ENCODE measurements around the gene SPEF2. TPM values are rescaled to one million over a fixed set of nuclear protein-coding genes. Genes with fewer than 3 reads are reported as not detected.

SPEF2 gene
- total RNA-seq, 1 donor from 2014 or later = 9.9 TPM

- no peak for ATAC-seq
These were observed 39.1 kb downstream of the SPEF2 start for GRCh38 chr5:35656721-35657120.

GRCh38 chr5:35657877-35658276, 40.2 kb downstream of the SPEF2 start:
- no peaks in the 10 kb centered on the region for H3K36me3 ChIP-seq
- H3K9me3 ChIP-seq = no peaks in the 10 kb centered on the region
- H3K4me3 ChIP-seq = no peak overlapping the region
- TF ChIP-seq, protein P1, sequence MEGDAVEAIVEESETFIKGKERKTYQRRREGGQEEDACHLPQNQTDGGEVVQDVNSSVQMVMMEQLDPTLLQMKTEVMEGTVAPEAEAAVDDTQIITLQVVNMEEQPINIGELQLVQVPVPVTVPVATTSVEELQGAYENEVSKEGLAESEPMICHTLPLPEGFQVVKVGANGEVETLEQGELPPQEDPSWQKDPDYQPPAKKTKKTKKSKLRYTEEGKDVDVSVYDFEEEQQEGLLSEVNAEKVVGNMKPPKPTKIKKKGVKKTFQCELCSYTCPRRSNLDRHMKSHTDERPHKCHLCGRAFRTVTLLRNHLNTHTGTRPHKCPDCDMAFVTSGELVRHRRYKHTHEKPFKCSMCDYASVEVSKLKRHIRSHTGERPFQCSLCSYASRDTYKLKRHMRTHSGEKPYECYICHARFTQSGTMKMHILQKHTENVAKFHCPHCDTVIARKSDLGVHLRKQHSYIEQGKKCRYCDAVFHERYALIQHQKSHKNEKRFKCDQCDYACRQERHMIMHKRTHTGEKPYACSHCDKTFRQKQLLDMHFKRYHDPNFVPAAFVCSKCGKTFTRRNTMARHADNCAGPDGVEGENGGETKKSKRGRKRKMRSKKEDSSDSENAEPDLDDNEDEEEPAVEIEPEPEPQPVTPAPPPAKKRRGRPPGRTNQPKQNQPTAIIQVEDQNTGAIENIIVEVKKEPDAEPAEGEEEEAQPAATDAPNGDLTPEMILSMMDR (IDR thresholded peaks at IDR 0.05) = no peak
- ATAC-seq (no peak), DNase-seq (no peak)
- no peaks in the 10 kb centered on the region for H3K4me1 ChIP-seq
- H3K27me3 ChIP-seq = no peaks in the 10 kb centered on the region
- intact Hi-C loops (cut with DNase I) = no loop called here
- H3K27ac ChIP-seq = no peak overlapping the region

More at GRCh38 chr5:35656721-35657120, 39.1 kb downstream of the SPEF2 start:
- Histone ChIP-seq H3K4me1 (no peaks in the 10 kb centered on the region), H3K27me3 (no peaks in the 10 kb centered on the region), H3K4me3 (no peak overlapping the region), H3K27ac (no peak overlapping the region), H3K9me3 (no peaks in the 10 kb centered on the region), H3K36me3 (no peaks in the 10 kb centered on the region)
- no peak for DNase-seq
- TF ChIP-seq, protein P1 (IDR thresholded peaks at IDR 0.05) = no peak
- intact Hi-C loops (cut with DNase I) = no loop called here

GRCh38 chr5:35659556-35659955, 41.9 kb downstream of the SPEF2 start:
- TF ChIP-seq, protein P1 (IDR thresholded peaks at IDR 0.05) = no peak
- Histone ChIP-seq H3K36me3 (no peaks in the 10 kb centered on the region), H3K27ac (no peak overlapping the region), H3K27me3 (no peaks in the 10 kb centered on the region), H3K4me1 (no peaks in the 10 kb centered on the region), H3K9me3 (no peaks in the 10 kb centered on the region), H3K4me3 (no peak overlapping the region)
- ATAC-seq (no peak), DNase-seq (no peak)
- intact Hi-C loops (cut with DNase I) = no loop called here

- Histone ChIP-seq H3K4me3 (no peak overlapping the region), H3K4me1 (no peaks in the 10 kb centered on the region), H3K27ac (no peak overlapping the region), H3K36me3 (no peaks in the 10 kb centered on the region), H3K9me3 (no peaks in the 10 kb centered on the region), H3K27me3 (no peaks in the 10 kb centered on the region)
- TF ChIP-seq, protein P1 (IDR thresholded peaks at IDR 0.05) = no peak
- intact Hi-C loops (cut with DNase I) = no loop called here
- DNase-seq = no peak
- no peak for ATAC-seq
These were observed 42.8 kb downstream of the SPEF2 start for GRCh38 chr5:35660451-35660850.

DNA sequence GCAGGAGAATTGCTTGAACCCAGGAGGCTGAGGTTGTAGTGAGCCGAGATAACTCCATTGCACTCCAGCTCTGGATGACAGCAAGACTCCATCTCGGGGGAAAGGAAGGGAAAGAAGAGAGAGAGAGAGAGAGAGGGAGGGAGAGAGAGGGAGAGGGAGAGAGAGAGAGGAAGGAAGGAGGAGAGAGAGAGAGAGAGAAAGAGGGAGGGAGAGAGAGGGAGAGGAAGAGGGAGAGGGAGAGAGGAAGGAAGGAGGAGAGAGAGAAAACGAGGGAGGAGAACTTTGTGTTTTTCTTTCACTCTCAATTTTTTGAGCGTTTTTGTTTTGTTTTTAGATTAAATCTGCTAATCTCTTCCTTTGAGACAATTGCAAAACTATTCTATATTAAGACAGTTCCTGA, 46.9 kb downstream of the SPEF2 start:
- H3K9me3 ChIP-seq = no peaks in the 10 kb centered on the region
- DNase-seq = no peak
- TF ChIP-seq, protein P1 (IDR thresholded peaks at IDR 0.05) = no peak
- no peaks in the 10 kb centered on the region for H3K27me3 ChIP-seq
- intact Hi-C loops (cut with DNase I) = no loop called here
- no peak overlapping the region for H3K27ac ChIP-seq
- ATAC-seq = no peak
- no peaks in the 10 kb centered on the region for H3K4me1 ChIP-seq
- no peak overlapping the region for H3K4me3 ChIP-seq
- H3K36me3 ChIP-seq = no peaks in the 10 kb centered on the region

DNA sequence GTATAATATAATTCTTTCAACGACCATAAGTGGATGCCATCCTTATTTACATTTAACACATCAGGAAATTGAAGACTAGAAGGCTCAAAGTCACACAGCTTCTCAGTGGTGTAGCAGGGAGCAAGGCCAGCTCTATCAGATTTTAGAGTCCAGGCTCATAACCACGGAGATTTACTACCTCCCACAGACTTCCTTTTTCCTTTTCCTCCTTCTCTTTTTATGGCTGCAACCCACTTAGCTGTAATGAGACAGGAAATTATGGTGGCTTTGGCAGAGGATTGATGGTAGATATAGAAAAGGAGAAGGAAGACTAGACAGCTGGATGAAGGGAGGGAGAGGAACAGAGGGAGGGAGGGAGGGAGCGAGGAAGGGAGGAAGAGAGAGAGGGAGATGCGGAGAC, 47.4 kb downstream of the SPEF2 start:
- intact Hi-C loops (cut with DNase I) = no loop called here
- Histone ChIP-seq H3K4me3 (no peak overlapping the region), H3K9me3 (no peaks in the 10 kb centered on the region), H3K27me3 (no peaks in the 10 kb centered on the region), H3K36me3 (no peaks in the 10 kb centered on the region), H3K27ac (no peak overlapping the region), H3K4me1 (no peaks in the 10 kb centered on the region)
- DNase-seq = no peak
- TF ChIP-seq, protein P1 (IDR thresholded peaks at IDR 0.05) = no peak
- ATAC-seq = no peak

Data from upper lobe of right lung (tissue), 1 donor.